Measurements from ENCODE around the gene GNG14. TPM values are rescaled to one million over a fixed set of nuclear protein-coding genes. Genes with fewer than 3 reads are reported as not detected.

GNG14 gene
- total RNA-seq, 1 experiment from 2014 or later: not detected

GRCh38 chr19:12675399-12675798 lies 12.4 kb upstream of the GNG14 start:
- no peak for TF ChIP-seq MAX (IDR thresholded peaks at IDR 0.05)
- no peak for TF ChIP-seq YY1 (IDR thresholded peaks at IDR 0.05; ENCODE audit: extremely low read depth, insufficient replicate concordance, low read depth, low read length)
- no peak for TF ChIP-seq POLR2AphosphoS5 (IDR thresholded peaks at IDR 0.05; ENCODE audit: low read depth, low read length)
- TF ChIP-seq ZFX (IDR thresholded peaks at IDR 0.05): no peak
- TF ChIP-seq POLR2A (IDR thresholded peaks at IDR 0.05; ENCODE audit: borderline replicate concordance, extremely low read depth, insufficient read depth, insufficient read length): no peak
- TF ChIP-seq JUND (IDR thresholded peaks at IDR 0.05): no peak
- no TSS peak for BruUV-seq (replicated peaks)
- no peaks in the 10 kb centered on the region for H3K9me3 ChIP-seq (ENCODE audit: control insufficient read depth in 1 of 2, insufficient read depth in 1 of 2, low read depth in 1 of 2, low read length in 2 of 2)
- no peaks in the 10 kb centered on the region for H4K20me1 ChIP-seq (ENCODE audit: insufficient read depth)
- no peak overlapping the region for H3K27ac ChIP-seq (ENCODE audit: low read depth, low read length)
- ChIA-PET RAD21 (ENCODE audit: low non-redundant PET in 1 of 2, low total read pairs in 2 of 2, uncharacterized antibody in 2 of 2, unreplicated experiment in 2 of 2) (no interaction called here), CTCF (no interaction called here), POLR2A (no interaction called here)
- DNase-seq (ENCODE audit: low read depth, low spot score) (no peak), ATAC-seq (no peak)
- H3K9me2 ChIP-seq (ENCODE audit: insufficient read depth): no peaks in the 10 kb centered on the region
- intact Hi-C loops (cut with micrococcal nuclease): no loop called here
- H3K4me3 ChIP-seq (replicated peaks in 1 of 2; ENCODE audit: low read depth in 1 of 2, low read length in 2 of 2): no peak overlapping the region
- H3K36me3 ChIP-seq (ENCODE audit: control insufficient read depth in 1 of 2, insufficient read depth in 2 of 2, low read length in 2 of 2): peaks cover 25 to 58% of the 10 kb centered on the region in 2 experiments; a peak in 3 of 4 replicates
- H3K27me3 ChIP-seq (ENCODE audit: insufficient read depth, low read length): no peaks in the 10 kb centered on the region
- peaks cover 9 to 18% of the 10 kb centered on the region in 2 experiments; a peak in 3 of 4 replicates for H3K4me1 ChIP-seq (ENCODE audit: control insufficient read depth in 1 of 2, insufficient read depth in 2 of 2, low read length in 2 of 2)
- H3K4me2 ChIP-seq (ENCODE audit: low read length): no peak overlapping the region
- no peak overlapping the region for H3K9ac ChIP-seq (ENCODE audit: low read length)
- H3K79me2 ChIP-seq (ENCODE audit: insufficient read depth, low read length): peaks cover 32% of the 10 kb centered on the region
- no peak overlapping the region for H2AFZ ChIP-seq (ENCODE audit: low read depth, low read length, poor library complexity, severe bottlenecking)

- DNase-seq (ENCODE audit: low read depth, low spot score): no peak
- ChIA-PET RAD21 (ENCODE audit: low non-redundant PET in 1 of 2, low total read pairs in 2 of 2, uncharacterized antibody in 2 of 2, unreplicated experiment in 2 of 2) (no interaction called here), CTCF (interaction anchor here (1.0 to 1.7 kb wide), 2 partner anchors 12 to 120 kb away, joined by 4 to 7 read pairs; no protein-coding TSS in a partner anchor), POLR2A (no interaction called here)
- Histone ChIP-seq H3K27me3 (ENCODE audit: insufficient read depth, low read length) (no peaks in the 10 kb centered on the region), H2AFZ (ENCODE audit: low read depth, low read length, poor library complexity, severe bottlenecking) (no peak overlapping the region), H3K9me3 (ENCODE audit: control insufficient read depth in 1 of 2, insufficient read depth in 1 of 2, low read depth in 1 of 2, low read length in 2 of 2) (no peaks in the 10 kb centered on the region), H4K20me1 (ENCODE audit: insufficient read depth) (no peaks in the 10 kb centered on the region), H3K9me2 (ENCODE audit: insufficient read depth) (no peaks in the 10 kb centered on the region), H3K4me2 (ENCODE audit: low read length) (no peak overlapping the region), H3K4me1 (ENCODE audit: control insufficient read depth in 1 of 2, insufficient read depth in 2 of 2, low read length in 2 of 2) (peaks cover 5 to 13% of the 10 kb centered on the region in 2 experiments; a peak in 3 of 4 replicates), H3K36me3 (ENCODE audit: control insufficient read depth in 1 of 2, insufficient read depth in 2 of 2, low read length in 2 of 2) (peaks cover 25 to 58% of the 10 kb centered on the region in 2 experiments; a peak in 3 of 4 replicates), H3K79me2 (ENCODE audit: insufficient read depth, low read length) (peaks cover 29% of the 10 kb centered on the region), H3K4me3 (replicated peaks in 1 of 2; ENCODE audit: low read depth in 1 of 2, low read length in 2 of 2) (no peak overlapping the region), H3K9ac (ENCODE audit: low read length) (no peak overlapping the region), H3K27ac (ENCODE audit: low read depth, low read length) (no peak overlapping the region)
- ATAC-seq: no peak
- BruUV-seq (replicated peaks): no TSS peak
- TF ChIP-seq CBX3 (IDR thresholded peaks at IDR 0.05; ENCODE audit: low read depth): no peak
- no peak for TF ChIP-seq CEBPB (IDR thresholded peaks at IDR 0.05; ENCODE audit: low read depth)
- TF ChIP-seq EZH2phosphoT487 (IDR thresholded peaks at IDR 0.05; ENCODE audit: borderline replicate concordance): no peak
- no peak for TF ChIP-seq YY1 (IDR thresholded peaks at IDR 0.05; ENCODE audit: extremely low read depth, insufficient replicate concordance, low read depth, low read length)
- TF ChIP-seq POLR2AphosphoS5 (IDR thresholded peaks at IDR 0.05; ENCODE audit: low read depth, low read length): no peak
- no peak for TF ChIP-seq ZFX (IDR thresholded peaks at IDR 0.05)
- TF ChIP-seq TCF7L2 (IDR thresholded peaks at IDR 0.05; ENCODE audit: borderline replicate concordance, extremely low read depth, insufficient read depth, insufficient read length): no peak
- no peak for TF ChIP-seq JUND (IDR thresholded peaks at IDR 0.05)
- TF ChIP-seq RAD21 (IDR thresholded peaks at IDR 0.05; ENCODE audit: low read depth): no peak
- no peak for TF ChIP-seq POLR2A (IDR thresholded peaks at IDR 0.05; ENCODE audit: borderline replicate concordance, extremely low read depth, insufficient read depth, insufficient read length)
- no peak for TF ChIP-seq ATF3 (IDR thresholded peaks at IDR 0.05)
- TF ChIP-seq FOSL1 (IDR thresholded peaks at IDR 0.05; ENCODE audit: low read depth): no peak
- TF ChIP-seq ZNF274 (IDR thresholded peaks at IDR 0.05; ENCODE audit: low read depth, low read length): no peak
- TF ChIP-seq EZH2 (IDR thresholded peaks at IDR 0.05): no peak
- TF ChIP-seq SIN3A (IDR thresholded peaks at IDR 0.05; ENCODE audit: low read depth): no peak
- no peak for TF ChIP-seq SRF (IDR thresholded peaks at IDR 0.05; ENCODE audit: low read depth)
- no peak for TF ChIP-seq SP1 (IDR thresholded peaks at IDR 0.05; ENCODE audit: low read depth)
- intact Hi-C loops (cut with micrococcal nuclease): loop anchor here (2.0 kb wide), 1 partner anchor 121 kb away; no protein-coding TSS in a partner anchor
Measured at GRCh38 chr19:12675940-12676339, 11.9 kb upstream of the GNG14 start.
